CD14-positive monocyte (primary cell): Measurements from ENCODE around the gene TMEM273. TPM values are rescaled to one million over a fixed set of nuclear protein-coding genes. Genes with fewer than 3 reads are reported as not detected.

Experiments used
- DNase-seq, 3 donors: peaks; one replicate each; pipeline ENCODE4 v3.0.0-alpha.2; 2011 to 2022
- H2AFZ ChIP-seq: 2 replicates; pipeline ENCODE4 v1.6.0; 2012; ENCODE audit warnings: mild to moderate bottlenecking, low read depth, low read length, inconsistent platforms; ENCODE audit not compliant: insufficient read depth, poor library complexity, severe bottlenecking
- H3K27ac ChIP-seq, 2 donors: 1 replicate in 1 of 2; 2 replicates in 1 of 2; pipeline ENCODE4 v1.5.1; 2012 to 2013; ENCODE audit warnings: low read length in 2 of 2, control low read depth in 1 of 2, inconsistent platforms in 1 of 2, low read depth in 1 of 2, mild to moderate bottlenecking in 1 of 2
- H3K27me3 ChIP-seq, 2 donors: one replicate each; pipeline versions ENCODE4 v1.6.0 to v1.6.1; 2011 to 2013; ENCODE audit warnings: low read length in 2 of 2; ENCODE audit not compliant: control insufficient read depth in 2 of 2, insufficient read depth in 2 of 2
- H3K36me3 ChIP-seq, 2 donors: replicated peaks in 1 of 2; 1 replicate in 1 of 2; 2 replicates in 1 of 2; pipeline versions ENCODE4 v1.5.1 to v1.6.1; 2012 to 2013; ENCODE audit warnings: low read length in 2 of 2, control low read depth in 1 of 2, inconsistent platforms in 1 of 2, mild to moderate bottlenecking in 1 of 2; ENCODE audit not compliant: insufficient read depth in 2 of 2, control insufficient read depth in 1 of 2
- H3K4me1 ChIP-seq, 2 donors: 1 replicate in 1 of 2; 2 replicates in 1 of 2; pipeline versions ENCODE4 v1.5.1 to v1.6.1; 2012 to 2013; ENCODE audit warnings: low read length in 2 of 2, control low read depth in 1 of 2, inconsistent platforms in 1 of 2, mild to moderate bottlenecking in 1 of 2, moderate library complexity in 1 of 2; ENCODE audit not compliant: insufficient read depth in 2 of 2, control insufficient read depth in 1 of 2
- H3K4me2 ChIP-seq: replicated peaks from 2 replicates; pipeline ENCODE3; 2012; ENCODE audit warnings: low read length, moderate library complexity, mild to moderate bottlenecking; ENCODE audit not compliant: poor library complexity, severe bottlenecking; ENCODE audit errors: extremely low read depth
- H3K4me3 ChIP-seq, 3 experiments: fragments of 200-600 bp in 1 of 3; sonication (generic) in 1 of 3; replicated peaks in 1 of 3; 1 replicate in 2 of 3; 2 replicates in 1 of 3; pipeline ENCODE4 v1.5.1; 2011 to 2013; ENCODE audit warnings: low read length in 3 of 3, mild to moderate bottlenecking in 3 of 3, control low read depth in 2 of 3, low read depth in 2 of 3, inconsistent platforms in 1 of 3, moderate library complexity in 1 of 3
- H3K79me2 ChIP-seq: 2 replicates; pipeline ENCODE4 v1.6.0; 2012; ENCODE audit warnings: mild to moderate bottlenecking, control low read depth, inconsistent platforms, low read length, moderate library complexity; ENCODE audit not compliant: insufficient read depth
- H3K9ac ChIP-seq: 2 replicates; pipeline ENCODE4 v1.6.0; 2017; ENCODE audit warnings: low read length, mild to moderate bottlenecking; ENCODE audit not compliant: insufficient read depth, poor library complexity, severe bottlenecking
- H3K9me3 ChIP-seq, 2 donors: replicated peaks in 1 of 2; 1 replicate in 1 of 2; 2 replicates in 1 of 2; pipeline versions ENCODE4 v1.5.1 to v1.6.1; 2012 to 2013; ENCODE audit warnings: low read length in 2 of 2, control low read depth in 1 of 2; ENCODE audit not compliant: control insufficient read depth in 1 of 2, insufficient read depth in 1 of 2
- H4K20me1 ChIP-seq: 2 replicates; pipeline ENCODE4 v1.6.0; 2012; ENCODE audit warnings: mild to moderate bottlenecking, low read length, control low read depth, moderate library complexity; ENCODE audit not compliant: insufficient read depth
- H3K27ac Mint-ChIP-seq, 7 donors: one replicate each; pipeline ENCODE4 v1.8.0; 2020; ENCODE audit warnings: mild to moderate bottlenecking in 7 of 7, mixed read lengths in 7 of 7, moderate library complexity in 6 of 7, inconsistent platforms in 2 of 7
- H3K27me3 Mint-ChIP-seq, 3 donors: one replicate each; pipeline ENCODE4 v1.8.0; 2021 to 2022; ENCODE audit warnings: low read depth in 3 of 3, mild to moderate bottlenecking in 3 of 3, mixed read lengths in 3 of 3, moderate library complexity in 3 of 3, inconsistent platforms in 1 of 3
- H3K36me3 Mint-ChIP-seq, 2 donors: one replicate each; pipeline ENCODE4 v1.8.0; 2020; ENCODE audit warnings: mixed read lengths in 2 of 2, inconsistent platforms in 1 of 2, mild to moderate bottlenecking in 1 of 2
- H3K4me1 Mint-ChIP-seq: one replicate; pipeline ENCODE4 v1.8.0; 2020; ENCODE audit warnings: mild to moderate bottlenecking, mixed read lengths
- H3K4me3 Mint-ChIP-seq, 2 donors: one replicate each; pipeline ENCODE4 v1.8.0; 2020; ENCODE audit warnings: mild to moderate bottlenecking in 2 of 2, mixed read lengths in 2 of 2, moderate library complexity in 1 of 2
- H3K9me3 Mint-ChIP-seq, 7 donors: one replicate each; pipeline ENCODE4 v1.8.0; 2020 to 2022; ENCODE audit warnings: mixed read lengths in 7 of 7, mild to moderate bottlenecking in 6 of 7, moderate library complexity in 6 of 7, inconsistent platforms in 2 of 7
- CTCF ChIP-seq: fragments of 200-600 bp; IDR thresholded peaks from one replicate; pipeline ENCODE4 v1.8.0; 2022; ENCODE audit warnings: antibody characterized with exemption, mild to moderate bottlenecking
- WGBS: methylation state at CpG from one replicate; pipeline ENCODE4 v1.1.5; 2013; ENCODE audit warnings: missing lambda C conversion rate; ENCODE audit not compliant: insufficient coverage; 5-methylcytosine and 5-hydroxymethylcytosine counted together
- intact Hi-C, 2 donors: fragments of 100-400 bp; cut with micrococcal nuclease; formaldehyde crosslinking; loops; one replicate each; pipeline versions ENCODE4 v1.15.0 to v1.15.1; 2023
- polyA plus RNA-seq, 3 donors: library from polyadenylated mRNA; depleted of rRNA in 1 of 3; unstranded in 2 of 3; stranded (reverse) in 1 of 3; fragments of 300-500 nt in 2 of 3; fragments of >200 nt in 1 of 3; fragmentation: Illumina TruSeq in 2 of 3; gene quantifications; 1 replicate in 2 of 3; 2 replicates in 1 of 3; pipeline ENCODE4 v1.2.3, GENCODE V29; 2012 to 2021

Gene TMEM273
- polyA plus RNA-seq, 3 donors, result 6.7 to 7.9 (median 6.9) TPM

DNA sequence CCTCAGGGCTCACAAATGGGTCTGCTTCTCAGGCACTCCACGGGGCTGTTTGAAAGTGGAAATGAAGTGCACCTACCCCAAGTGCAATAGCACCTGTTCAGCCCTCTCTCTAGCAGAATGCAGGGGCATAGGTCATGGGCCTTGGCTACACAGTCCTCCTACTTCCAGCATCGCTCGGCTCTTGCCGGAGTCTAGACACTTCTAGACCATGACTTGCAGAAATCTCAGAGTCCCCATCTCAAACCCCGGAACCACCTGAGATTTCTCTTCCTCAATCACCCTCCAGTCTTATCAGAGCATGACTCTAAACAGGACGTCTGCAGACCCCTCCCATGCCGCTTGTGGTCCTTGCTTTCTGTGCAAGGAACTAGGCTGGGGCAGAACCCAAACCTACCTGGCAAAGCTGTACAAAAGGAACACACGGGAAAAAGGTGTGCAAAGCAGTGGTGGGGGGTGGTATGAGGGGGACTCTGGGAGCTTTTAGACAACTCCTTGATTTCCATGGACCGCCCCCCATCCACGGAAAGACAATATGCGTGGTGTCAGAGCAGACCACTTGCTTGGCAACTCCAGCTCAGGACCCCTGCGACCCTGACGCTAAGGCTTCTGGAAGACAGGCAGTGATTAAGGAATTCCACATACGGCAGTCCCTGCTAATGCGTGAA, 13.8 kb downstream of the TMEM273 start:
- H3K4me2 ChIP-seq, result no peak overlapping the region
- H3K9me3 Mint-ChIP-seq, result no peaks in the 10 kb centered on the region
- peaks cover 47 to 58% of the 10 kb centered on the region in 2 donors for H3K4me1 ChIP-seq
- no peaks in the 10 kb centered on the region for H3K36me3 ChIP-seq
- no peak for TF ChIP-seq CTCF
- no peak overlapping the region for H2AFZ ChIP-seq
- peak overlapping the region in 1 of 2 donors; percentile 21 for H3K4me3 Mint-ChIP-seq
- peak overlapping the region in 1 of 2 donors; percentile 10 for H3K27ac ChIP-seq
- H4K20me1 ChIP-seq, result no peaks in the 10 kb centered on the region
- peak overlapping the region in 6 of 7 donors; percentile 52 to 76 (median 65) for H3K27ac Mint-ChIP-seq
- no peak overlapping the region for H3K9ac ChIP-seq
- H3K4me1 Mint-ChIP-seq, result peaks cover 47% of the 10 kb centered on the region
- no peaks in the 10 kb centered on the region for H3K27me3 ChIP-seq
- intact Hi-C loops, result loop anchor here in 1 of 2 donors (10.0 kb wide), 1 partner anchor 140 kb away; no protein-coding TSS in a partner anchor
- no peaks in the 10 kb centered on the region for H3K79me2 ChIP-seq
- H3K4me3 ChIP-seq, result no peak overlapping the region
- peaks cover 8 to 17% of the 10 kb centered on the region in 2 donors for H3K36me3 Mint-ChIP-seq
- H3K27me3 Mint-ChIP-seq, result peaks cover 1 to 11% (median 3%) of the 10 kb centered on the region in 3 donors
- peak in 2 of 3 donors; percentile 45 to 50 for DNase-seq
- no peaks in the 10 kb centered on the region for H3K9me3 ChIP-seq
- 51% methylated on average over 13 of the region's 15 CpGs for WGBS

DNA sequence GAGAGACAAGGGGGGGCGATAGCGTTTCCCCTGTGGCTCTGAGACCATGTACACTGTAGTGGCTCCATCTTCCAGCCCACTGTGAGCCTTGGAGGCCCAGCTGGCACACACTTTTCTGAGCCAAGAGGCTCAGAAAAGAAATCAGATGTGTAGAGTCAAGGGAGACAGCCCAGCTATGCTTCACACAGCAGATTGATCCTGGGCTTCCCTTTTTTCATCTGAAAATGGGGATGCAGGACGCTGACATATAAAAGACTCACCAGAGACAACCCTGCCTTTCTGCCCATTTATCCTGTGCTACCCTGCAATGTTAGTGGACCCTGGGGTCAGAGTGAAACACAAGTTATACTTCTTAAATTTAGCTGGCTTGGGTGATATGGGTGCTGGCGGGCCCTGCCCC, 14.3 kb downstream of the TMEM273 start:
- H3K27me3 Mint-ChIP-seq, result peaks cover 1 to 11% (median 3%) of the 10 kb centered on the region in 3 donors
- peaks cover 47% of the 10 kb centered on the region for H3K4me1 Mint-ChIP-seq
- no peaks in the 10 kb centered on the region for H4K20me1 ChIP-seq
- H3K9me3 Mint-ChIP-seq, result no peaks in the 10 kb centered on the region
- peak; percentile 44 to 51 (median 45) for DNase-seq
- no peak overlapping the region for H3K9ac ChIP-seq
- intact Hi-C loops, result loop anchor here in 1 of 2 donors (10.0 kb wide), 1 partner anchor 141 kb away; no protein-coding TSS in a partner anchor
- peak overlapping the region in 1 of 2 donors; percentile 21 for H3K4me3 Mint-ChIP-seq
- no peaks in the 10 kb centered on the region for H3K79me2 ChIP-seq
- peak overlapping the region in 6 of 7 donors; percentile 54 to 76 (median 65) for H3K27ac Mint-ChIP-seq
- H3K4me2 ChIP-seq, result no peak overlapping the region
- H3K9me3 ChIP-seq, result no peaks in the 10 kb centered on the region
- no peaks in the 10 kb centered on the region for H3K36me3 ChIP-seq
- H3K27ac ChIP-seq, result peak overlapping the region in 1 of 2 donors; percentile 10
- no peaks in the 10 kb centered on the region for H3K27me3 ChIP-seq
- no peak for TF ChIP-seq CTCF
- peaks cover 8 to 17% of the 10 kb centered on the region in 2 donors for H3K36me3 Mint-ChIP-seq
- peaks cover 48 to 59% of the 10 kb centered on the region in 2 donors for H3K4me1 ChIP-seq
- H2AFZ ChIP-seq, result no peak overlapping the region
- H3K4me3 ChIP-seq, result no peak overlapping the region
- WGBS, result 70% methylated on average over 2 of the region's 4 CpGs
